PC-3 (cell line): ENCODE measurements around the gene CCER1. TPM values are rescaled to one million over a fixed set of nuclear protein-coding genes. Genes with fewer than 3 reads are reported as not detected.

Source experiments
- ATAC-seq: fragments of 200-7000 bp; cut with Tn5 transposase; 2 replicates; pipeline ENCODE4 v1.9.1; 2020; ENCODE audit warnings: mild to moderate bottlenecking, moderate library complexity
- BruUV-seq: library from RNA; stranded (reverse); fragments of 400-500 nt; replicated peaks from 2 replicates; lab custom pipeline; 2021; lab: Mats Ljungman, UMichigan
- CTCF ChIA-PET: fragments of 300-600 bp; sonication (Branson Sonifier 250); formaldehyde crosslinking; loops from one replicate; lab custom pipeline; 2022; ENCODE audit warnings: antibody characterized with exemption; lab: Charles Lee
- POLR2A ChIA-PET: fragments of 300-600 bp; sonication (Branson Sonifier 250); formaldehyde crosslinking; loops from one replicate; lab custom pipeline; 2022; ENCODE audit warnings: antibody characterized with exemption; ENCODE audit not compliant: unreplicated experiment; lab: Charles Lee
- DNase-seq: peaks from one replicate; pipeline ENCODE4 v3.0.0-alpha.2; 2015
- H2AFZ ChIP-seq: fragments of 300-600 bp; sonication (generic); 2 replicates; pipeline ENCODE4 v1.6.0; 2016; ENCODE audit warnings: antibody characterized with exemption, low read length
- H3F3A ChIP-seq: fragments of 300-600 bp; sonication (generic); one replicate; pipeline ENCODE4 v1.6.0; 2017; ENCODE audit warnings: antibody characterized with exemption, low read length, control low read depth, mild to moderate bottlenecking; ENCODE audit not compliant: unreplicated experiment
- H3K27ac ChIP-seq: fragments of 300-600 bp; sonication (generic); 2 replicates; pipeline ENCODE4 v1.5.1; 2016; ENCODE audit warnings: mild to moderate bottlenecking, low read length
- H3K27me3 ChIP-seq: fragments of 300-600 bp; sonication (generic); 2 replicates; pipeline ENCODE4 v1.6.1; 2016; ENCODE audit warnings: low read length, mixed read lengths
- H3K36me3 ChIP-seq: fragments of 300-600 bp; sonication (generic); 2 replicates; pipeline ENCODE4 v1.6.1; 2016; ENCODE audit warnings: low read depth, mixed run types, low read length, mixed read lengths
- H3K4me1 ChIP-seq: fragments of 300-600 bp; sonication (generic); 2 replicates; pipeline ENCODE4 v1.5.1; 2016; ENCODE audit warnings: low read length; ENCODE audit not compliant: insufficient read depth
- H3K4me2 ChIP-seq: fragments of 300-600 bp; sonication (generic); 2 replicates; pipeline ENCODE4 v1.6.0; 2016; ENCODE audit warnings: low read length
- H3K4me3 ChIP-seq: fragments of 300-600 bp; sonication (generic); 2 replicates; pipeline ENCODE4 v1.5.1; 2016; ENCODE audit warnings: mild to moderate bottlenecking, low read length, mixed read lengths
- H3K79me2 ChIP-seq: fragments of 300-600 bp; sonication (generic); 2 replicates; pipeline ENCODE4 v1.6.1; 2017; ENCODE audit warnings: low read length, mixed read lengths
- H3K9ac ChIP-seq: fragments of 300-600 bp; sonication (generic); 2 replicates; pipeline ENCODE4 v1.6.0; 2016; ENCODE audit warnings: mild to moderate bottlenecking, low read length
- H3K9me2 ChIP-seq: fragments of 300-600 bp; sonication (generic); replicated peaks from 2 replicates; pipeline ENCODE4 v1.6.1; 2016; ENCODE audit warnings: mixed run types, low read length, mixed read lengths
- H3K9me3 ChIP-seq: fragments of 300-600 bp; sonication (generic); 2 replicates; pipeline ENCODE4 v1.6.1; 2016; ENCODE audit warnings: low read length, mixed read lengths
- H4K20me1 ChIP-seq: fragments of 300-600 bp; sonication (generic); 2 replicates; pipeline ENCODE4 v1.6.1; 2016; ENCODE audit warnings: low read length, mixed read lengths
- EZH2 ChIP-seq: fragments of 300-600 bp; sonication (generic); IDR thresholded peaks from one replicate; pipeline ENCODE4 v1.6.1; 2017; ENCODE audit warnings: antibody characterized with exemption, mild to moderate bottlenecking, low read length; ENCODE audit not compliant: unreplicated experiment
- EZH2phosphoT487 ChIP-seq: fragments of 300-600 bp; sonication (generic); IDR thresholded peaks from 2 replicates; pipeline ENCODE4 v1.6.1; 2018; ENCODE audit warnings: mild to moderate bottlenecking, antibody characterized with exemption, low read length, borderline replicate concordance
- intact Hi-C: fragments of 100-400 bp; cut with micrococcal nuclease; formaldehyde crosslinking; loops from 2 replicates; pipeline ENCODE4 v1.9.0; 2023
- total RNA-seq: library from RNA; depleted of rRNA; stranded (reverse); fragments of >200 nt; gene quantifications from 2 replicates; pipeline ENCODE4 v1.2.3, GENCODE V29; 2014
- TF ChIP-seq, protein P1 (sequence below): fragments of 300-600 bp; sonication (generic); conservative IDR thresholded peaks from 2 replicates; pipeline ENCODE4 v1.5.1; 2017; ENCODE audit warnings: antibody characterized with exemption, low read depth, mild to moderate bottlenecking, low read length

CCER1 gene
- total RNA-seq, 1 experiment from 2014 or later = not detected

DNA sequence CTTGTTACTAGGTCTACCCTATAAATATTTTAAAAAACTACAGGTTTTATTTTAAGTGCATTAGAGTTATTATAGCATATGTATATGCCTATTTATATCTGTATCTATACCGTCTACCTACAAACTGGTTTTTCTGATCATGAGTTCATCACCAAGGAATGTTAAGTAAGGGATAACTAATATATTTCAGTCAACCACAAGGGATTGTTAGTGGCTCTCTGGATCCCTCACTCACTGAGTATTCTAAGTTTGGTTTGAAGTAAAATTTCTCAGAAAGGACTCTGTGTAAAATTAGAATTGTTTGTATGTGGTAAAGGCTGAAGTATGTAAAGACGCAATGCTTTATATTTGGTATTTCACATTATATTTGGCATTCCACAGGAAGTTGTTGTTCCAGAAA lies 45.0 kb upstream of the CCER1 start:
- ChIA-PET POLR2A (no interaction called here), CTCF (no interaction called here)
- H3K4me1 ChIP-seq = peaks cover 26% of the 10 kb centered on the region
- peak overlapping the region; percentile 42 for H3K27ac ChIP-seq
- H3K27me3 ChIP-seq = no peaks in the 10 kb centered on the region
- intact Hi-C loops = no loop called here
- no peak overlapping the region for H3K9ac ChIP-seq
- H4K20me1 ChIP-seq = no peaks in the 10 kb centered on the region
- H2AFZ ChIP-seq = 0 out of 2 replicates have a peak overlapping the region, but pooled peaks have one; percentile 3
- BruUV-seq = no TSS peak
- no peaks in the 10 kb centered on the region for H3K9me3 ChIP-seq
- H3K4me2 ChIP-seq = peak overlapping the region; percentile 56
- H3K36me3 ChIP-seq = no peaks in the 10 kb centered on the region
- DNase-seq (peak; percentile 82), ATAC-seq (peak; percentile 87)
- no peaks in the 10 kb centered on the region for H3K9me2 ChIP-seq
- TF ChIP-seq, protein P1, sequence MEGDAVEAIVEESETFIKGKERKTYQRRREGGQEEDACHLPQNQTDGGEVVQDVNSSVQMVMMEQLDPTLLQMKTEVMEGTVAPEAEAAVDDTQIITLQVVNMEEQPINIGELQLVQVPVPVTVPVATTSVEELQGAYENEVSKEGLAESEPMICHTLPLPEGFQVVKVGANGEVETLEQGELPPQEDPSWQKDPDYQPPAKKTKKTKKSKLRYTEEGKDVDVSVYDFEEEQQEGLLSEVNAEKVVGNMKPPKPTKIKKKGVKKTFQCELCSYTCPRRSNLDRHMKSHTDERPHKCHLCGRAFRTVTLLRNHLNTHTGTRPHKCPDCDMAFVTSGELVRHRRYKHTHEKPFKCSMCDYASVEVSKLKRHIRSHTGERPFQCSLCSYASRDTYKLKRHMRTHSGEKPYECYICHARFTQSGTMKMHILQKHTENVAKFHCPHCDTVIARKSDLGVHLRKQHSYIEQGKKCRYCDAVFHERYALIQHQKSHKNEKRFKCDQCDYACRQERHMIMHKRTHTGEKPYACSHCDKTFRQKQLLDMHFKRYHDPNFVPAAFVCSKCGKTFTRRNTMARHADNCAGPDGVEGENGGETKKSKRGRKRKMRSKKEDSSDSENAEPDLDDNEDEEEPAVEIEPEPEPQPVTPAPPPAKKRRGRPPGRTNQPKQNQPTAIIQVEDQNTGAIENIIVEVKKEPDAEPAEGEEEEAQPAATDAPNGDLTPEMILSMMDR = no peak
- TF ChIP-seq EZH2 = no peak
- no peak for TF ChIP-seq EZH2phosphoT487
- no peak overlapping the region for H3K4me3 ChIP-seq
- no peaks in the 10 kb centered on the region for H3K79me2 ChIP-seq
- H3F3A ChIP-seq = no peaks in the 10 kb centered on the region

DNA sequence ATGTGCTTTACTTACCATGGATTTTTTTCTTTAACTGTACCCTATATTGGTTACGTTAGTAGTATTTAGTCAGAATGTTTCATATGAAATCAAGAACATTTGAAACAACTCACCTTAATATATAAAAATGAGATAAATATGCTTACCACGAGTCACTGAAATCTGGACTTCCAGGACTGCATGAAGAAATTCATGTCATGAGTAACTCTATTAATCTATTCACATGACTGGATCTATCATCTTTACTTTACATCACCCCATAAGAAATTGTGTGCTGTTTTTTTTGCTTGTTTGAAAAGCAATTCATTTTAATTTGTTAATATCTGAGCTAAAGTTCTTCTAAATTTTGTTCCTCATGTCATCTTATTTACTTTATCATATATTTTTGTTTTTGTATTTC lies 44.6 kb upstream of the CCER1 start:
- DNase-seq = peak; percentile 34
- intact Hi-C loops = no loop called here
- ChIA-PET POLR2A (no interaction called here), CTCF (no interaction called here)
- Histone ChIP-seq H3K9me3 (no peaks in the 10 kb centered on the region), H2AFZ (no peak overlapping the region), H3F3A (no peaks in the 10 kb centered on the region), H3K27me3 (no peaks in the 10 kb centered on the region), H3K4me3 (no peak overlapping the region), H3K79me2 (no peaks in the 10 kb centered on the region), H4K20me1 (no peaks in the 10 kb centered on the region), H3K27ac (peak overlapping the region; percentile 42), H3K4me2 (peak overlapping the region; percentile 56; the same call in 1 of the 2 replicates), H3K36me3 (no peaks in the 10 kb centered on the region), H3K4me1 (peaks cover 26% of the 10 kb centered on the region), H3K9ac (no peak overlapping the region), H3K9me2 (no peaks in the 10 kb centered on the region)
- TF ChIP-seq EZH2 = no peak
- TF ChIP-seq, protein P1 = no peak
- TF ChIP-seq EZH2phosphoT487 = no peak
- peak; percentile 40; the same call in 1 of the 2 replicates for ATAC-seq
- no TSS peak for BruUV-seq

DNA sequence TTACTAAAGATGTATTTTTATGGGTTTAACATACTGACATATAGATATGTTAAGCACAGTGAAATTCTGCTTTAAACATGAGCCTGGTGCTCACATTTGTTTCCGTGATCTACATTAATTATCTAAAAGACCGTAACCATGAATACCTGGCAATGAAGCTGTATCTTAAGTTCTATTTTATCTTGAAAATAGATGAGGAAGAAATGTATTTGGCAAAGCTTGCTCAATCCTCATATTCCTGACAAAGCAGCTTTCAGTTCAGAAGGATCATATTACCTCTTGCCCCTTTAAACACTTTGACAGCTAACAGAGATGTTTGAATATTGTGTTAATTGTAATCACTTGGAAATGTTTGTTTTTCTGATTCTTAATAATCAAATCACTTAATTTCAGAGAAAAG lies 40.0 kb upstream of the CCER1 start:
- ATAC-seq (no peak), DNase-seq (no peak)
- H3K4me3 ChIP-seq = no peak overlapping the region
- no peaks in the 10 kb centered on the region for H3K36me3 ChIP-seq
- TF ChIP-seq, protein P1 = no peak
- no peak for TF ChIP-seq EZH2
- TF ChIP-seq EZH2phosphoT487 = no peak
- H3K4me2 ChIP-seq = no peak overlapping the region
- no peaks in the 10 kb centered on the region for H3F3A ChIP-seq
- H3K79me2 ChIP-seq = no peaks in the 10 kb centered on the region
- H3K4me1 ChIP-seq = peaks cover 8% of the 10 kb centered on the region; the same call in 1 of the 2 replicates
- H3K9me3 ChIP-seq = no peaks in the 10 kb centered on the region
- H3K9me2 ChIP-seq = no peaks in the 10 kb centered on the region
- H3K9ac ChIP-seq = no peak overlapping the region
- BruUV-seq = no TSS peak
- no peaks in the 10 kb centered on the region for H3K27me3 ChIP-seq
- intact Hi-C loops = no loop called here
- H3K27ac ChIP-seq = no peak overlapping the region
- H2AFZ ChIP-seq = no peak overlapping the region
- no peaks in the 10 kb centered on the region for H4K20me1 ChIP-seq
- ChIA-PET POLR2A (no interaction called here), CTCF (no interaction called here)
